ENCODE data around the gene SLC12A3.

The SLC12A3 gene

DNA sequence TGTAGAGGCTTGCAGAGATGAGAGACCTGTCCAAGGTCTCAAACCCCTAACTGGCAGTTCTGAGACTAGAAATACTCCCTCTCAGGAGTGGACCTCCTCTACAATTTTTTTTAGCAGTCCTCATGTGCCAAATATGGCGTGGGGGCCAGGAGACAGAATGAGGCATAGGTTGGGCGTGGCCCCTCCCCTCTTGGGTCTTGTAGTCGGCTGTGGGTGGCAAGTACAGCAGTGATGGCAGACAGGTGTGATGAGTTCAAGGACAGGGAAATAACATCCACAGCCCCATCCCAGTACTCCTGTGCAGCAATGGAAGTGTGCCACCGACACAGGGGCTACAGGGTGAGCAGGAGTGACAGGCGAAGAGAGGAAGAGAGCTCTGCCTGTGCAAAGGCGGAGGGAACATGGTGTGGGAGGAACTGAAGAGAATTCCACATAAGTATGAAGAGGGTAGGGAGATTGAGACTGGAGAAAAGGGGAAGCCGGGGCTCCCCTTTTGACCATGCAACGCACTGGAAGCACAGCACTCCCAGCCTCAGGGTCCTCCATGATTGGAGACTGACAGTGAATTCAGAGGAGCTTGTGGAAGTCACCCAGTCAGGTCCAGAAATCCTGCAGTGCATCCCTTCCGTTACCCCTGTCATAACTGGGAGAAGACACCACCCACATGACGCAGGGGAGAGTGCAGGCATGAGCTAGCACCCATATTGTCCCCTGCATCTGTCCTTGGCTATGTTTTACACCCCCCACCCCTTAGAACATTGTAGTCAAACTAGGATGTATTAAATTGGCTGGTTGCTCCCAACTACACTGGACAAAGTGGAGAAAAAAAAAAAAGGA lies 82.0 kb downstream of the SLC12A3 start:
- no peak for DNase-seq

DNA sequence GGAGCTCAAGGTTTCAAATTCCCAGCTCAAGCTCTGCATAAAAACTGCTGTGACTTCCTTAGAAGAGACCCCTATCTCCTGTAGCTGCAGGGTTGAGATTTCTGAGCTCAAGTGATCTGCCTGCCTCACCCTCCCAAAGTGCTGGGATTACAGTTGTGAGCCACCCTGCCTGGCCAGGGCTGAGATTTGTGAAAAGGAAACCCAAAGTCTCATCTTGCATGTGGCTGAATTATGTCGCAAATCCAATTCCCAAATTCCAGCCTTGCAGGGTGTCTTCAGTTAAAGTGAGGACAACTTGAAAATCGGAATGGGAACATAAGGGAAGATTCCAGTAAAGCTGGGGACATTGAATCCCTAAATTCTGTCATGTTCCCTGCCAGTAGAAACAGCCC lies 82.6 kb downstream of the SLC12A3 start:
- no peak for DNase-seq

DNA sequence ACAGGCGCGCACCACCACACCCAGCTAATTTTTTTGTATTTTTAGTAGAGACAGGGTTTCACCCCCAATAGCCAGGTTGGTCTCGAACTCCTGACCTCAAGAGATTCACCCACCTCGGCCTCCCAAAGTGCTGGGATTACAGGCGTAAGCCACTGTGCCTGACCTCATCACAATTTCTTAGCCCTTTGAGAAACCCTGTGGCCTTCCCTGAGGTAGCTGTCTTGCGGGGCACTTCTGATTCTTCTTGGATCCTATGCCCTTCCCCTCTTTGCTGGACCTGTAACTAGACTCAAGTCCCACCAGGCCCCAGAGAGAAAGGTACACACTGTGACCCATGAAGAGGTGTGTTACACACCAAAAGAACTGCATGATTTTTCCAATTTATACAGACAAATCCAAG lies 83.2 kb downstream of the SLC12A3 start:
- no peak for DNase-seq

DNA sequence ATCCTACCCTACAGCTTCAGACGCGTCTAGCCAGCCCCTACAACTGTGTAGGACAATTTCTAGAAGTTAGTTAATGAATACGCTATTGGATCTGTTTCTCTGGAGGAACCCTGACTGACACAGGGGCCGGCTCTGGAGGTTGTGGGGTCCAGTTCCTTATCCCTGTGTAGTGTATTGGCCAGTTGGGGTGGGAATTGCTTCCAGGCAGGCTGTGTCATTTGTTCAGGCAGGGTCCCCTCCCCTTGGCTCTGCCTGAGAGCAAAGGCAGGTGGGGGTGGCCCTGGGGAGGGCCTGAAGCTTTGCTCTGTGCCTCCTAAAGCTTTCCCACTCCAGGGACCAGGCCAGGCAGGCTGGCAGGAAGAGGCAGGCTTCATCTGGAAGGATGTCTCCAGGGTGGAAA lies 85.0 kb downstream of the SLC12A3 start:
- no peak for DNase-seq

DNA sequence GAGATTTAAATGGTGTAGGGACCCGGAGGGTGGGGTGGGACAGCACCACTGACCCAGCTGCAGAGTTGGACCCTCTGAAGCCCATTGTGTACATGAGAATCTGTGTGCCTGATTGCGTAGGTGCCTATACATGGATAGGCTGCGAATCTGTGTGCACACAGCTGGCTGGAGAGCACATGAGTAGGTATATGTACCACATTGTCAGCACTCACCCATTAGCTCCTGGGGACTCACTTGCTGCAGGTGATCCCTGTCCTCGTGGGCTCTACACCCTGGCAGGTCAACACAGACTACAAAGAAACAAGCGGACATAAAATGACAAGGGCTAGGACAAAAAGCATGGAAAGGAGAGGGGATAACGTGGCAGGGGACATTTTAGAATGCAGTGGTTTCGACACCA lies 85.4 kb downstream of the SLC12A3 start:
- DNase-seq = no peak

DNA sequence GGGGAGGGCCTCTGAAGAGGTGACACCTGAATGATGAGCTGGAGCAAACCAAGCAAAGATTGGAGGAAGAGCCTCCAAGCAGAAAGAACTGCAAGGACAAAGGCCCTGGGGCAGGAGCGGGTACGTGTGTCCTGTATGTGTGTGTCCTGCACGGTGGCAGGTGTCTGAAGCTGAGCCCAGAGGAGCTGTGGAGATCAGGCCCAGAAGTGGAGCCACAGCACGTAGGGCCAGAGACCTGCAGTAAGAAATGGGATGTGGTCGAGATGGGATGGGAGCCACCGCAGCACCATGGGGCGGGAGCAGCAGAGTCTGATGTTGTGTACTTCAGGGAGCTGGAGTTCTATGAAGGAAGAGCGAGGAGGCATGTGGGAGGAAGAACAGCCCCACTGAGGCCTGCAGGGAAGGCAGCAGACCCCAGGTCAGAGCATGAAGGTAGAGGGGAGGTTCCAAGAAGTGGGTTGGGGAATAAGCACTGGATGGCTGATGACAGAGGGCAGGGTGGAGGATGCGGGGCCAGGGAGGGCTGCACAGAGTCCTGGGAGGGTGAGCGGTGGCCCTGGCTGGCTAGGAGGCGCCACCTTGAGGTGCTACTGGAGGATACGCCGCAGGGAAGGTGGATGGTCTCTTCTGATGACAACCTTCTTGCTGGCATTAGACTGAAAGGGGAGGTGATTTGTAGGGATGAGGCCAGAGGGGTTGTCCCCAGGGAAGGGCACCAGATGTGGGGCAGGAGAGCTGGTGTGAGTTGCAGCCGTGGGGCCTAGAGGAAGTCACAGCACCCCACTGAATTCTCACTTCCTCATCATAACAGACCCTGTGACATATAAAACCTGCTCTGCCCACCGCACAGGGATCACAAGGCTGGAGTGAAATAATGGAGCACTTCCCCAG lies 86.1 kb downstream of the SLC12A3 start:
- peak; percentile 25 for DNase-seq

DNA sequence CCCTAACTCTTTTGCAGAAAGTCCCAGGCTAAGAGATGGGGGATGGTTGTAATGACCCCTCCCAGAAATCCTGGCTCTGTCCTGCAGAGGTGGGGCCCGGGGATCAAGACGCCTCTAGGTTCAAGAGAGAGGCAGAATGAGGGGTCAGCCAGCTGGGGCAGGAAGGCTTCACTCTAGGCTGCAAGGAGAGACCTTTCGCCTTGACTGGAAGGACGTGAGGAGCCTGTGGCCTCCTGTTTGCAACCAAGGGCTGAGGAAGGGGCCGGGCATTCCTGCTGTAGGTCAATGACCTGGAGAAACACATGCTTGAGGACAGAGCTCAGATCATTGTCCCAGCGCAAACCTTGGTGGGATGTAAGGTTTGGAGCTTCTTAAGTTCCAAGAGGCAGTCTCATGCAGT lies 88.0 kb downstream of the SLC12A3 start:
- no peak for DNase-seq

DNA sequence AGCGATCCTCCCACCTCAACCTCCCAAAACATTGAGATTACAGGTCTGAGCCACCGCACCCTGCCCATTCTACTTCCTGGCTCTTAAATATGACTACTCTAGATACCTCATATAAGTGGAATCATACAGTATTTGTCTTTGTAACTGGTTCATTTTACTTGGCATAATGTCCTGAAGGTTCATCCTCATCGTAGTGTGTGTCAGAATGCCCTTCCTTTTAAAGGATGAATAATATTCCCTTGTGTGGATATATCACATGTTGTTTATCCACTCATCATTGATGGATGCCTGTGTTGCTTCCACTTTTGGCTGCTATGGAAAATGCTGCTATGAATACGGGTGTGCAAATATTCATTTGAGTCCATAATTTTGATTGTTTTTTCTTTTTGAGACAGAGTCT lies 91.1 kb downstream of the SLC12A3 start:
- no peak for DNase-seq

DNA sequence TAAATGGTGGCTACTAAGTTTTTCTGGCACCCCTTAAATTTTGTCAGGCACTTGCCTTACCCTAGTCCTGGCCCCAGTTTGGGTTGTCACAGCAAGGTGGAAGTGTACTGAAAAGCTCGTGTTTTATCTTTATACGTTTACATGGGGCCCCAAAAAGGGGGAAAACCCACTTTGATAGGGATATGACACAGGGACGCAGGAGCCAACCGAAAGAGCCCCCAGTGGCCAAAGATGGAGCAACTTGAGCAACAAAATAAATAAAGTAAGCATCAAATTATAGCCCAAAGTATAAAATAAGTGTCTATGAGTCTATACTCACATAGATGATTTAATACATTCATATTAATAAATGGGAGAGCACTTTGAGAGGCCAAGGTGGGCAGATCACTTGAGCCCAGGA lies 91.7 kb downstream of the SLC12A3 start:
- DNase-seq = no peak

DNA sequence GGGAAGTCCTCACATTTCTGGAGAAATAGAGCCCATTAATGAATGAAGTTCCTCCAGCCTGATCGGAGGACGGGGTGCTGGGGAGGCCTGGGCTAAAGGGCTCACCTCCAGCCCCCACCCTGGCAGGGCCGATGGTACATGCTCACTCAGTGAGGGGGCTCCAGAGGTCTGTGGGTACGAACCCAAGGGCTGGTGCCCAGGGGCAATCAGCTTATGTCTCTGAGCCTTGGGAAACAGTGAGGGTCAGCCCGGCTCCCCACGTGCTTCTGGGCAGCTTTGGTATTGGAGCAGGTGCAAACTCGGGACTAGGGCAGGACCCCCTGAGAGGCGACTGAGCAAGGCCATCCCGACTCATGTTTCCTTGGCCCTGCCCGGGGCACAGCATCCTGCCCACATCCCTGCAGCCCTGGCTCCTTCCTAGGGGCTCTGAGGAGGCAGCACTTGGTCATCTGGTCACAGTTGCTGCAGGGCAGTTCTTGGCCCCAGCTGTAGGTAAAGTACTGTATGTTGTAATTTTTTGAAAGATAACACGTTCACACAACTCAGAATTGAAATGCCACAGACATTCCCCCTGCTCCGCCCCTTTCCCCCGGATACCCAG lies 95.8 kb downstream of the SLC12A3 start:
- no peak for DNase-seq

DNA sequence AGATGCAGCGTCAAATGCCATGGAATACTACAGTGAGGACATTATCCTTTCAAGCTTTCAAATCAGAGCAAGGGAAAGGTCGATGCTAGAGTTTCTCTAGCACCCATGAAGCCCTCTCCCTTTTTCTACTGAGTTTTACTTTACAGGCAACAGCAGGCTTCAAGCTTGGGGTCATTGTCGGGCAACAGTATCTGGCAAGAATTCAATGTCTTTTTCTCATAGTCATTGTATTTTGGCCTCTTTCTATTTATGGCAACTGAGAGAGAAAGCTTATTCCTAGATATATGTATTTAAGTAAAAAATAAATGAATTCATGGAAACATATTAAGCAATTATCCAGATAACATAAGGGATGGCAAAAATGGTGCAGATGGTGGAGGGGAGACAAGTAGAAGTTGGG lies 96.4 kb downstream of the SLC12A3 start:
- no peak for DNase-seq

DNA sequence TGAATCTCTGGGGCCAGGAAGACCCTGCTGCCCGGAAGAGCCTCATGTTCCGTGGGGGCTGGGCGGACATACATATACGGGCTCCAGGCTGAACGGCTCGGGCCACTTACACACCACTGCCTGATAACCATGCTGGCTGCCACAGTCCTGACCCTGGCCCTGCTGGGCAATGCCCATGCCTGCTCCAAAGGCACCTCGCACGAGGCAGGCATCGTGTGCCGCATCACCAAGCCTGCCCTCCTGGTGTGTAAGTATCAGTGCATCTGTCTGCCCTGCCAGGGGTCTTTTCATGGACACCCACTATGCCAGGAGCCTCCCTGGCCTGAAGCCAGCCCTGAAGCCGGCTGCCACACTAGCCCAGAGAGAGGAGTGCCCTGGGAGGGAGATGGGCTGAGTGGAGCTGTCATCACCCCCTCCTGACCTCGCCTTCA lies 96.9 kb downstream of the SLC12A3 start, which contains the start of gene CETP:
TSS of gene CETP (plus strand) at position 100 of the 431 bp plus-strand sequence. CDS start at position 130, 30 bp downstream.
- no peak for DNase-seq

DNA sequence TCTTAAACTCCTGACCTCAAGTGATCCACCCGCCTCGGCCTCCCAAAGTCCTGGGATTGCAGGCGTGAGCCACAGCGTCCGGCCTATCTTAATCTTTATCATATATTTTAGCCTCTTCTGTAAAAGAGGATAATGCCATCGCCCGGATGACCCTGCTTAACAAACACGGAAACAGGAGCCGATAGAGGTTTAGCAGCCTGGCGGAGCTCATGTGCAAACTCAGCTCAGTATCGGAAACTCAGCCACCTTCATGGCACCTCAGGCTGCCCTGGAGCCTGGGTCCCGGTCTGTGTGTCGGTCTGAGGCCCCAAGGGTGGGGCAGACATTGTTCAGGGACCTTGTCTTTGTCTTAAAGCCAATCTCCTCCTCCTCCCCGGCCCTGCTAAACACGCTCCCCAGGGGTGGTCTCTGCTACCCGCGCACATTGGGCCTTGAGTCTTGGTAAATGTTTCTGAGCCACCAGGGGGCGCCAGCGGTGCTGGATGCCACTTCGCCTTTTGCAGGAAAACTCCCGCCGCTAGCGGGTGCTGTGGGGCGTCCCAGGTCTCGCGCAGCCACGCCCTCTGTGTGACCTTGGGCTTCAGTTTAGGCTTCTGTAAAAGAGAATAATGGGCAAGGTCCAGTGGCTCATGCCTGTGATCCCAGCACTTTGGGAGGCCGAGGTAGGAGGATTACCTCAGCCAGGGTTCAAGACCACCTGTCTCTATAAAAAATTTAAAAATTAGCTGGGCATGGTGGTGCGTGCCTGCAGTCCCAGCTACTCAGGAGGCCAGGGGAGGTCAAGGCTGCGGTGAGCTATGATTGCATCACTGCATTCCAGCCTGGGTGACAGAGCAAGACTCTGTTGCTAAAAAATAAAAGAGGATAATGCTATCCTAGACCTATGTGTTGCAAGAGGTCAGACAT lies 99.5 kb downstream of the SLC12A3 start:
- peak; percentile 44 for DNase-seq

All from NCI-H1694 treated with DMSO at 0.1 percent for 48 hours (cell line).